Panc1 (cell line): ENCODE measurements around the gene HS3ST2.

ENCODE experiments used
- POLR2AphosphoS5 ChIP-seq: IDR thresholded peaks from 2 replicates; pipeline ENCODE4 v1.6.1; 2012; ENCODE audit warnings: mild to moderate bottlenecking, low read depth, low read length, moderate library complexity
- SIN3A ChIP-seq: IDR thresholded peaks from 2 replicates; pipeline ENCODE4 v1.6.1; 2012; ENCODE audit warnings: low read depth, mild to moderate bottlenecking, low read length, moderate library complexity, borderline replicate concordance; ENCODE audit not compliant: insufficient read depth
- TCF7L2 ChIP-seq: IDR thresholded peaks from 2 replicates; pipeline ENCODE4 v1.6.1; 2011; ENCODE audit warnings: mild to moderate bottlenecking, low read depth, low read length, inconsistent platforms
- TF ChIP-seq, protein P1 (sequence below): fragments of 450-650 bp; IDR thresholded peaks from 2 replicates; pipeline ENCODE4 v1.5.1; 2017; ENCODE audit warnings: mild to moderate bottlenecking
- TF ChIP-seq, protein P2 (sequence below), 2 experiments: IDR thresholded peaks; 2 replicates each; pipeline ENCODE4 v1.6.1; 2011 to 2012; ENCODE audit warnings: low read depth in 2 of 2, control low read depth in 1 of 2, low read length in 1 of 2, mild to moderate bottlenecking in 1 of 2, moderate library complexity in 1 of 2; ENCODE audit not compliant: insufficient read depth in 1 of 2

DNA sequence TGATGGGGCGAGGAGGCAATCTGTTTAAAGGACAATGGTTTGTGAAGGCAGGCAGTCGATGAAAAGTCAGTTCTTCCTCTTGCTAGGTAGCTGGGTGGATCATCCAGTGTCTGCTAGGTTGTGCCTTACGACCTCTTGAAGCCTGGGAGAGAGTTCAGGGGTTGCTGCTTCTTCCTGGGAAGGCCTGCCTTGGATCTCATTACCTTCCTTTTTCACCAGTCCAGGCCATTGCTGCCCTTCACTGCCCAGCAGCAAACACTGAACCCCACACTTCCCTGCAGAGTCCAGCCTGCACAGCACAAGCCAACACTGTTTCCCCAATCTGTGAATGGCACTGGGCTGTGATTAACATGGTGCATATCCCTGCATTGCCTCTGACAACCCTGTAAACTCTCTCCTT lies 24.7 kb downstream of the HS3ST2 start:
- TF ChIP-seq, protein P1, sequence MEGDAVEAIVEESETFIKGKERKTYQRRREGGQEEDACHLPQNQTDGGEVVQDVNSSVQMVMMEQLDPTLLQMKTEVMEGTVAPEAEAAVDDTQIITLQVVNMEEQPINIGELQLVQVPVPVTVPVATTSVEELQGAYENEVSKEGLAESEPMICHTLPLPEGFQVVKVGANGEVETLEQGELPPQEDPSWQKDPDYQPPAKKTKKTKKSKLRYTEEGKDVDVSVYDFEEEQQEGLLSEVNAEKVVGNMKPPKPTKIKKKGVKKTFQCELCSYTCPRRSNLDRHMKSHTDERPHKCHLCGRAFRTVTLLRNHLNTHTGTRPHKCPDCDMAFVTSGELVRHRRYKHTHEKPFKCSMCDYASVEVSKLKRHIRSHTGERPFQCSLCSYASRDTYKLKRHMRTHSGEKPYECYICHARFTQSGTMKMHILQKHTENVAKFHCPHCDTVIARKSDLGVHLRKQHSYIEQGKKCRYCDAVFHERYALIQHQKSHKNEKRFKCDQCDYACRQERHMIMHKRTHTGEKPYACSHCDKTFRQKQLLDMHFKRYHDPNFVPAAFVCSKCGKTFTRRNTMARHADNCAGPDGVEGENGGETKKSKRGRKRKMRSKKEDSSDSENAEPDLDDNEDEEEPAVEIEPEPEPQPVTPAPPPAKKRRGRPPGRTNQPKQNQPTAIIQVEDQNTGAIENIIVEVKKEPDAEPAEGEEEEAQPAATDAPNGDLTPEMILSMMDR = no peak
- TF ChIP-seq POLR2AphosphoS5 (no peak), SIN3A (no peak), TCF7L2 (no peak)
- TF ChIP-seq, protein P2, sequence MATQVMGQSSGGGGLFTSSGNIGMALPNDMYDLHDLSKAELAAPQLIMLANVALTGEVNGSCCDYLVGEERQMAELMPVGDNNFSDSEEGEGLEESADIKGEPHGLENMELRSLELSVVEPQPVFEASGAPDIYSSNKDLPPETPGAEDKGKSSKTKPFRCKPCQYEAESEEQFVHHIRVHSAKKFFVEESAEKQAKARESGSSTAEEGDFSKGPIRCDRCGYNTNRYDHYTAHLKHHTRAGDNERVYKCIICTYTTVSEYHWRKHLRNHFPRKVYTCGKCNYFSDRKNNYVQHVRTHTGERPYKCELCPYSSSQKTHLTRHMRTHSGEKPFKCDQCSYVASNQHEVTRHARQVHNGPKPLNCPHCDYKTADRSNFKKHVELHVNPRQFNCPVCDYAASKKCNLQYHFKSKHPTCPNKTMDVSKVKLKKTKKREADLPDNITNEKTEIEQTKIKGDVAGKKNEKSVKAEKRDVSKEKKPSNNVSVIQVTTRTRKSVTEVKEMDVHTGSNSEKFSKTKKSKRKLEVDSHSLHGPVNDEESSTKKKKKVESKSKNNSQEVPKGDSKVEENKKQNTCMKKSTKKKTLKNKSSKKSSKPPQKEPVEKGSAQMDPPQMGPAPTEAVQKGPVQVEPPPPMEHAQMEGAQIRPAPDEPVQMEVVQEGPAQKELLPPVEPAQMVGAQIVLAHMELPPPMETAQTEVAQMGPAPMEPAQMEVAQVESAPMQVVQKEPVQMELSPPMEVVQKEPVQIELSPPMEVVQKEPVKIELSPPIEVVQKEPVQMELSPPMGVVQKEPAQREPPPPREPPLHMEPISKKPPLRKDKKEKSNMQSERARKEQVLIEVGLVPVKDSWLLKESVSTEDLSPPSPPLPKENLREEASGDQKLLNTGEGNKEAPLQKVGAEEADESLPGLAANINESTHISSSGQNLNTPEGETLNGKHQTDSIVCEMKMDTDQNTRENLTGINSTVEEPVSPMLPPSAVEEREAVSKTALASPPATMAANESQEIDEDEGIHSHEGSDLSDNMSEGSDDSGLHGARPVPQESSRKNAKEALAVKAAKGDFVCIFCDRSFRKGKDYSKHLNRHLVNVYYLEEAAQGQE (IDR thresholded peaks at IDR 0.05; ENCODE audit: insufficient read depth in 1 of 2, low read depth in 2 of 2, low read length in 1 of 2) = no peak
